Activated CD8-positive, alpha-beta memory T cell treated with anti-CD3 and anti-CD28 coated beads for 4 hours (primary cell): ENCODE results near the gene AP5Z1.
A peak's percentile ranks its signal among the peaks of the same experiment; 100 is the strongest.

Experiments
- DNase-seq, 2 donors: peaks; one replicate each; pipeline ENCODE4 v3.0.0-alpha.2; 2020; ENCODE audit warnings: low read depth in 2 of 2

AP5Z1 gene

GRCh38 chr7:4820967-4821471, 45.6 kb downstream of the AP5Z1 start:
- no peak for DNase-seq

- no peak for DNase-seq
Observed at GRCh38 chr7:4822677-4823076, 47.3 kb downstream of the AP5Z1 start.

DNA sequence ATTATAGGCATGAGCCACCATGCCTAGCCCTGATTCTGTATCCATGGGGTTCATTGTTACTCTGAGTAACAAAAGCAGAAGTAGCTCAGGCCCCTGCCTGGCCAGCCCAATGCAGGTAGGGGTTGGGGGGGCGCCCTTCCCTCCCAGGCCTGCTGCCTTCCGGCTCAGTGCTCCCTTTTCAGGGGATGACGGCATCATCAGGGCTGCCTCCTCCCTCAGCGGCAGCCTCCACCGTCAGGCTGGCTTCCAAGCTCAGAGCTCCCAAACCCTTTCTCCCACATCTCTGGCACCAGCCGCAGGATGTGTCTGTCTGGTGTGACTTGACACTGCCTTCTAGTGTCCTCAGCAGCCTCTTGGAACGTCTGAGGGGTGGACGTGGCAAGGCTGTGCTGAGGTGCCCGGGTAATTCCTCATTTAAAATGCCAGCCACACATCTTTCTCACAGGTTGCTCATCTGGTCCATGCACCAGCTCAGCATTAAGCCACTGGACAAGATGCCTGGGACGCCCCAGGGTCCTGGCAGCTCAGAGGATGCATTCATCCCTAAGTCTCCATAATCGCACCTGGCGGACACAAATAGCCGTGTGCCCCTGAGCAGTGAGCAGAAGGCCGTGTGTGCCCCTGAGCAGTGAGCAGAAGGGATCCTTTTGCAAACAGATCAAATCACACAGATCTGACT, 48.2 kb downstream of the AP5Z1 start:
- DNase-seq, result no peak

- DNase-seq, result no peak
Observed at GRCh38 chr7:4824120-4824775, 48.8 kb downstream of the AP5Z1 start.

DNA sequence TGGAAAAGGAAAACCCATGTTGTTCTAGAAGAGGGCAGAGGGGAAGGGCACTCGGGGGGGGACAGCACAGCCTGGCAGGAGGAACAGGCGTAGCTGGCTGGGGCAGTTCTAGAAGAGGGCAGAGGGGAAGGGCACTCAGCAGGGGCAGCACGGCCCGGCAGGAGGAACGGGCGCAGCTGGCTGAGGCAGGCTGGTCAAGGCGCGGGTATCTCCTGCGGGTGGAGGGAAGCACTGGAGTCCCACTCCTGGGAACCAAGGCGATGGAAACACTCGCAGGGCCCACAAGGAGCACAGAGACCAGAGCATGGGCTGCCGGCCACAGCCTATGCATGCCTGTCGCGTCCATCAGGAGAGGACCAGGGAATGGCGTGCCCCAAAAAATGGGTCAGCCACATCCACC, 49.7 kb downstream of the AP5Z1 start:
- DNase-seq, result no peak

GRCh38 chr7:4828720-4829383, 53.4 kb downstream of the AP5Z1 start:
- no peak for DNase-seq

GRCh38 chr7:4830176-4830575, 54.8 kb downstream of the AP5Z1 start:
- DNase-seq, result peak; percentile 20 to 21

GRCh38 chr7:4831723-4832495, 56.5 kb downstream of the AP5Z1 start:
- DNase-seq, result no peak

- no peak for DNase-seq
Observed at GRCh38 chr7:4832711-4833110, 57.3 kb downstream of the AP5Z1 start.

DNA sequence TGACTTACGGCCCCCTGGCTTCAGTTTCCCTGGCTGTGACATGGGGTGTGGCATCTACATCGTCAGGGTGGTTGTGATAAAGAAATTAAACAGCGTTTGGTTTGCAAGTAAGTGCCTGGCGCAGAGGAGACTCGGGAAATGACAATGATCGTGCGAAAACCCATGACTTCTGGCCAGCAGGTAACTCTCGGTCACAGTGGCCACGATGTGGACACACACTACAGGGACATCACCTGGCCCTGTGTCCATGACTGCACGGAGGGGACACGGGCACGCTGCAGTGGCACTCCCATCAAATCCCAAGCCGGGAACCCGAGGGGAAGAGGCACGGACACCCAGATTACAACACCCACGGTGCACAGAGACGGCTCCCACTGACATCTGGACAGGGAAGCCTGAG, 57.8 kb downstream of the AP5Z1 start:
- no peak for DNase-seq

GRCh38 chr7:4833691-4834600, 58.5 kb downstream of the AP5Z1 start:
- no peak for DNase-seq

DNA sequence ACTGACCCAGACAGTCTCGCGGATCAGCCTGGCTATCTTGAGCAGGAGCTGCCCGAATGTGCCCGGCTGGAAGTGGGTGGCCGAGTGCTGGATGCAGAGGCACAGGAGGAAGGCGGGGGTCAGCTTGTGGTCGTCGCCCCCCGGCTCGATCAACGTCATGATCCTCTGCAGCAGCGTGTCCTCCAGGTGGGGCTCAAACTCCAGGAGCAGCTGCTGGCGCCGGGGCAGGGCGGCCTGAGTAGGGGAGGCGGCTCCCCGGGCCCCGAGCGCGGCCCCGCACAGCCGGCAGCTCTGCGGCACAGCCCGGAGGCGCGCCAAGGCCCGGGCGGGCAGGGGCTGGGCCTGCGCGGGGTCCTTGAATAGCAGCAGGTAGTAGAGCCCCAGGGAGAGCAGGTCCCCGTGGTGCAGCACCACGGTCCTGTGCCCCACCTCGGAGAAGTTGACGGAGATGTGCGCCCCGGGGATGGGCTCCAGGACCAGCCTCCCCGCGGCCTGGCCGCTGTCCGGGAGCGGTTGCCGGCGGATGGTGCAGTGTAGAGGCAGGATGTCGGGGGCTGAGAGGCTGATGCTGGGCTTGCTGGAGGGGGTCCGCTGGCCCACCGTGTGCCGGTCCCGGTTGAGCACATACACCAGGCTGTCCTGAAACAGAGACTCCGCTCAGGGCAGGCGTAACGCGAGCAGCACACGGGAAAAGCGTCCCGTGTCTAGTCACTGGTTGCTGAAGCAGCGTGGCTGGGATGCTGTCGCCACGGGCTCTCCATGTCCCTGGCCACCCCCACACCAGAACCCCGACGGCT, 59.4 kb downstream of the AP5Z1 start:
- DNase-seq, result no peak

DNA sequence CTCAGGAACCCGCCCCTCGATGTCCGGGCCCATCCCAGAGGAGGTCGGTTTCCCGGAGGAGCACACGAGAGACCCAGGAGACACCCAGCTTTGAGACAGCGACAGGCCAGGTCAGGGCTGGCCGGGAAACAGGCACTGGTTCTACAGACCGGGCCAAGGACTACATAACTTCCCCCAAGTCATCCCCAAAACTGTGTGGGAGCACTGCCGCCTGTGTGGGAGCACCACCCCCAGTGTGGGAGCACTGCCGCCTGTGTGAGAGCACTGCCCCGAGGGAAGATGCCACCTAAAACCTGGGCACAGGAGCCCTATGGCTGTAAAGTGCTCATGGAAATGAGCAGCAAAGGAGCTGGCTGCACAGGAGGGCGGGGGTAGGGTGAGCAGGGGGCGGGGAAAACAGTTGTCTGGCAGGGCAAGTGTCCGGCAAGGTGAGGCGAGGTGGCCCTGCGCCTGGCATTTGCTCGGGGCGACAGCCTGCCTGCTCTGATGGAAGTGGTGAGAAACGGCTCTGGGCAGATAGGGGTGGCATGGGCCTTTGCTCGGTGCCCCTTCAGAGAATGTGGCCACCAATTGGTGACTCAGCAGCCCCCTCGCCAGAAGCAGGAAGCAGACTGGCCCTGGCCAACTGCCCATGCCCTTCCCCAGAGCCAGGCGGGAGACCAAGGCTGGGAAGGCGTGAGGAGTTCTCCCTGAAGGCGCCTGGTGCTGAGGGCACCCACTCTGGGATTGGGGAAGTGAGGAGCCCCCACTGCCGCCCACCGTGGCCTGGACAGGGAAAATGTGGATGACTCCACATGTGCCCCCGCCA, 60.2 kb downstream of the AP5Z1 start:
- DNase-seq, result no peak

DNA sequence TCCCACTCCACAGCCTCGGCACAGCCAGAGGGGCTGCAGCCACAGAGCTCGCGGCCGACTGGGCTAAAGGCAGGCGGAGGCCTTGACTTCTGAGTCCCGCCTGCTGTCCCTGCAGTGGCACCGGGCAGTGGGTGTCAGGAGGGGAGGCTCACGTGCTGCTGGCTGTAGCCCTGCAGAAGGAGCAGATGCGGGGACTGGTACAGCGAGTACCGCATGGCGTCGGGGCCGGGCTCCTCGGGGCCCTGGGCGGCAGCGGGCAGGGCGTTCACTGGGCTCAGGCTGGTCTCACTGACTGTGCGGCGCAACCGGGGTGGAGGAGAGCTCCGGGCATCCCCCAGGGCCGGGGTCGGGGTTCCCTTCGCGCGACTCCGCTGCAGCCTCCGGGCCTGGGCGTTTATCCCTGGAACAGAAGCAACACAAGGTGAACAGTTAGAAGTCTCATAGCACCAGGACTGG, 60.8 kb downstream of the AP5Z1 start:
- DNase-seq, result no peak

DNA sequence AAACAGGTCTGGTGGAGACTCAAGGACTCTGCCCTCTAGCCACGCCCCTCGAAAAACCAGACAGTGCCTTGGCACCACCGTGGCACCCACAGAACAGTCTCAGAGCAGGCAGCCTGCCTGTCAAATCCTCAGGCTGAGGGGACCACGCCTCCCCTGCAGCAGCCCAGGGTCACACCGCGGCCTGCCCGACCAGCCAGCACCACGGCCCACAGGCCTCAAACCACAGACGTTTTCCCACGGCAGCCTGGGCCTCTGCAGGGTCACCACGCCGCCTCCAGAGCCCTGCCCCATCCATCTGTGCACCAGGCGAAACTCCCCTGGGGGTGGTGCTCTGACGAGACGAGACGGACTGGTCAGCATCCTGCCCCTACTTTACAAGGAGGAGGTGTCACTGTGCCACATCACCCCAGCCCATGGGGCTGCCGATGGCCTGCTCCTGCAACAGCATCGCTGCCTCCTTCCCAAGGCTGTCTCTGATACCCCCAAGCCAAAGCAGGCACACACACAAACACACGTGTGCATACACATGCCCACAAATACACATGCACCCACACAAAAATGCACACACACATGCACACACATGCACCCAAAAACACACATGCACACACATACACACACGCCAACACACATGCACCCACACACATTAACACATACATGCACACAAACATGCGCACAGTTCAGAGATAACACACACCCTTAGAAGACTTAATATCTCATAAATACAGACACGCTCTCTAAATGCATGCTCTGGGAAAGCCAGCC, 61.8 kb downstream of the AP5Z1 start:
- no peak for DNase-seq

GRCh38 chr7:4837803-4838625, 62.6 kb downstream of the AP5Z1 start:
- DNase-seq, result no peak

GRCh38 chr7:4838626-4839334, 63.4 kb downstream of the AP5Z1 start:
- no peak for DNase-seq
